Measurements from ENCODE around the gene TMEM132A.

Gene TMEM132A

GRCh38 chr11:60937144-60937527 lies 12.9 kb downstream of the TMEM132A start:
- H4K91ac ChIP-seq (ENCODE audit: low read depth, low read length) = no peak overlapping the region
- H4K8ac ChIP-seq (ENCODE audit: low read depth, low read length) = no peak overlapping the region
- H3K18ac ChIP-seq (ENCODE audit: low read length) = no peak overlapping the region
- WGBS (ENCODE audit: extremely low coverage, insufficient coverage, insufficient read length) = no CpG with 5 or more reads among the region's 12 CpGs
- no peak overlapping the region for H3K14ac ChIP-seq (ENCODE audit: low read length)
- H3K9me3 ChIP-seq (ENCODE audit: insufficient read depth, low read depth, low read length) = no peaks in the 10 kb centered on the region
- no peak overlapping the region for H3K4me3 ChIP-seq (ENCODE audit: low read depth, low read length)
- no peak overlapping the region for H3K4me2 ChIP-seq (ENCODE audit: low read length)
- H3K27ac ChIP-seq (ENCODE audit: low read depth, low read length) = no peak overlapping the region
- H2AFZ ChIP-seq (ENCODE audit: insufficient read depth, low read length, poor library complexity) = no peak overlapping the region
- H3K79me1 ChIP-seq (ENCODE audit: low read length) = peaks cover 2% of the 10 kb centered on the region
- H2BK120ac ChIP-seq (ENCODE audit: insufficient read depth, low read length, poor library complexity) = no peak overlapping the region
- no peak overlapping the region for H4K12ac ChIP-seq (ENCODE audit: low read depth, low read length)
- no peak overlapping the region for H2BK12ac ChIP-seq (ENCODE audit: low read length)
- H3K9ac ChIP-seq (ENCODE audit: low read length) = no peak overlapping the region
- H3K4me1 ChIP-seq (ENCODE audit: control insufficient read depth in 1 of 2, insufficient read depth in 2 of 2, low read length in 2 of 2) = peaks cover 9 to 13% of the 10 kb centered on the region in 2 experiments
- no peak overlapping the region for H3K4ac ChIP-seq (ENCODE audit: low read depth, low read length)
- H2BK5ac ChIP-seq (ENCODE audit: low read depth, low read length, poor library complexity) = no peak overlapping the region
- H3K79me2 ChIP-seq (ENCODE audit: control insufficient read depth, insufficient read depth, low read length, poor library complexity) = no peaks in the 10 kb centered on the region
- no peak overlapping the region for H2AK5ac ChIP-seq (ENCODE audit: low read length)
- no peak for DNase-seq
- H3K23ac ChIP-seq (ENCODE audit: low read length) = no peak overlapping the region
- no peaks in the 10 kb centered on the region for H3K27me3 ChIP-seq (ENCODE audit: insufficient read depth, low read length)
- peaks cover 42 to 47% of the 10 kb centered on the region in 2 experiments for H3K36me3 ChIP-seq (ENCODE audit: control insufficient read depth in 1 of 2, insufficient read depth in 2 of 2, low read length in 2 of 2)

- Histone ChIP-seq H3K27me3 (ENCODE audit: insufficient read depth, low read length) (no peaks in the 10 kb centered on the region), H3K4me3 (ENCODE audit: low read depth, low read length) (no peak overlapping the region), H3K27ac (ENCODE audit: low read depth, low read length) (no peak overlapping the region), H3K79me2 (ENCODE audit: control insufficient read depth, insufficient read depth, low read length, poor library complexity) (no peaks in the 10 kb centered on the region), H3K36me3 (ENCODE audit: control insufficient read depth in 1 of 2, insufficient read depth in 2 of 2, low read length in 2 of 2) (peaks cover 39 to 42% of the 10 kb centered on the region in 2 experiments), H2AK5ac (ENCODE audit: low read length) (no peak overlapping the region), H2BK5ac (ENCODE audit: low read depth, low read length, poor library complexity) (no peak overlapping the region), H4K12ac (ENCODE audit: low read depth, low read length) (no peak overlapping the region), H2AFZ (ENCODE audit: insufficient read depth, low read length, poor library complexity) (peak overlapping the region; percentile 3), H3K4ac (ENCODE audit: low read depth, low read length) (no peak overlapping the region), H2BK12ac (ENCODE audit: low read length) (no peak overlapping the region), H2BK120ac (ENCODE audit: insufficient read depth, low read length, poor library complexity) (no peak overlapping the region), H3K4me1 (ENCODE audit: control insufficient read depth in 1 of 2, insufficient read depth in 2 of 2, low read length in 2 of 2) (peaks cover 14 to 17% of the 10 kb centered on the region in 2 experiments), H3K9me3 (ENCODE audit: insufficient read depth, low read depth, low read length) (no peaks in the 10 kb centered on the region), H4K8ac (ENCODE audit: low read depth, low read length) (no peak overlapping the region), H3K14ac (ENCODE audit: low read length) (no peak overlapping the region), H4K91ac (ENCODE audit: low read depth, low read length) (no peak overlapping the region), H3K4me2 (ENCODE audit: low read length) (no peak overlapping the region), H3K23ac (ENCODE audit: low read length) (no peak overlapping the region), H3K79me1 (ENCODE audit: low read length) (peaks cover 6% of the 10 kb centered on the region), H3K18ac (ENCODE audit: low read length) (no peak overlapping the region), H3K9ac (ENCODE audit: low read length) (no peak overlapping the region)
- no peak for DNase-seq
- WGBS (ENCODE audit: extremely low coverage, insufficient coverage, insufficient read length) = no CpG with 5 or more reads among the region's 8 CpGs
Observed at GRCh38 chr11:60937811-60938210, 13.6 kb downstream of the TMEM132A start.

GRCh38 chr11:60938500-60938899 lies 14.2 kb downstream of the TMEM132A start:
- Histone ChIP-seq H3K4ac (ENCODE audit: low read depth, low read length) (no peak overlapping the region), H3K79me2 (ENCODE audit: control insufficient read depth, insufficient read depth, low read length, poor library complexity) (no peaks in the 10 kb centered on the region), H2AFZ (ENCODE audit: insufficient read depth, low read length, poor library complexity) (no peak overlapping the region), H3K36me3 (ENCODE audit: control insufficient read depth in 1 of 2, insufficient read depth in 2 of 2, low read length in 2 of 2) (peaks cover 34 to 38% of the 10 kb centered on the region in 2 experiments), H3K23ac (ENCODE audit: low read length) (no peak overlapping the region), H3K4me1 (ENCODE audit: control insufficient read depth in 1 of 2, insufficient read depth in 2 of 2, low read length in 2 of 2) (peaks cover 19 to 21% of the 10 kb centered on the region in 2 experiments), H3K4me3 (ENCODE audit: low read depth, low read length) (no peak overlapping the region), H3K27ac (ENCODE audit: low read depth, low read length) (no peak overlapping the region), H2BK120ac (ENCODE audit: insufficient read depth, low read length, poor library complexity) (no peak overlapping the region), H4K12ac (ENCODE audit: low read depth, low read length) (no peak overlapping the region), H3K18ac (ENCODE audit: low read length) (no peak overlapping the region), H2BK12ac (ENCODE audit: low read length) (no peak overlapping the region), H4K8ac (ENCODE audit: low read depth, low read length) (no peak overlapping the region), H3K27me3 (ENCODE audit: insufficient read depth, low read length) (no peaks in the 10 kb centered on the region), H3K14ac (ENCODE audit: low read length) (no peak overlapping the region), H3K79me1 (ENCODE audit: low read length) (peaks cover 9% of the 10 kb centered on the region), H2BK5ac (ENCODE audit: low read depth, low read length, poor library complexity) (no peak overlapping the region), H3K9ac (ENCODE audit: low read length) (no peak overlapping the region), H3K9me3 (ENCODE audit: insufficient read depth, low read depth, low read length) (no peaks in the 10 kb centered on the region), H2AK5ac (ENCODE audit: low read length) (no peak overlapping the region), H3K4me2 (ENCODE audit: low read length) (no peak overlapping the region), H4K91ac (ENCODE audit: low read depth, low read length) (no peak overlapping the region)
- WGBS (ENCODE audit: extremely low coverage, insufficient coverage, insufficient read length) = no CpG with 5 or more reads among the region's 9 CpGs
- DNase-seq = no peak

DNA sequence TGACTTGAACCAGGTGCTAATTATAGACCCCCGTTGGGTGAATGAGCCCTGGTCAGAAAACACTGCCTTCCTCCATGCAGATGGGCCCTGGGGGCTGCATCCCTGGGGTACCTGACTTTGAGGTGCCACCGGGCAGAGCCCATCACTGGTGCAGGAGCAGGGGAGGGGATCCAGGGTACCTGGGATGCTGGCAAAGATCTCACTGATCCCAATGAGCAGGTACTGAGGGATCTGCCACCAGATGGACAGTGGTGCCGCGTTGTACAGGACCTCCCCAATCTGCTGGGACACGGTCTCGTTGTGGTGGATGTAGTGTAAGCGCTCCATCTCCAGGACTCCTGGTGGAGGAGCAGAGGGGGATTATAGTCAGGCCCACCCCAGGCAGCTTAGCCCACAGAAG lies 15.0 kb downstream of the TMEM132A start:
- no peaks in the 10 kb centered on the region for H3K9me3 ChIP-seq (ENCODE audit: insufficient read depth, low read depth, low read length)
- H4K8ac ChIP-seq (ENCODE audit: low read depth, low read length) = no peak overlapping the region
- H3K9ac ChIP-seq (ENCODE audit: low read length) = no peak overlapping the region
- no peak overlapping the region for H4K12ac ChIP-seq (ENCODE audit: low read depth, low read length)
- H2BK12ac ChIP-seq (ENCODE audit: low read length) = no peak overlapping the region
- no peaks in the 10 kb centered on the region for H3K79me2 ChIP-seq (ENCODE audit: control insufficient read depth, insufficient read depth, low read length, poor library complexity)
- no peak overlapping the region for H3K4me3 ChIP-seq (ENCODE audit: low read depth, low read length)
- peaks cover 21 to 22% of the 10 kb centered on the region in 2 experiments for H3K4me1 ChIP-seq (ENCODE audit: control insufficient read depth in 1 of 2, insufficient read depth in 2 of 2, low read length in 2 of 2)
- H2AFZ ChIP-seq (ENCODE audit: insufficient read depth, low read length, poor library complexity) = no peak overlapping the region
- no peak overlapping the region for H2AK5ac ChIP-seq (ENCODE audit: low read length)
- WGBS (ENCODE audit: extremely low coverage, insufficient coverage, insufficient read length) = no CpG with 5 or more reads among the region's 7 CpGs
- H3K4me2 ChIP-seq (ENCODE audit: low read length) = no peak overlapping the region
- no peak overlapping the region for H3K27ac ChIP-seq (ENCODE audit: low read depth, low read length)
- H3K4ac ChIP-seq (ENCODE audit: low read depth, low read length) = no peak overlapping the region
- no peak overlapping the region for H3K14ac ChIP-seq (ENCODE audit: low read length)
- H4K91ac ChIP-seq (ENCODE audit: low read depth, low read length) = no peak overlapping the region
- H3K36me3 ChIP-seq (ENCODE audit: control insufficient read depth in 1 of 2, insufficient read depth in 2 of 2, low read length in 2 of 2) = peaks cover 26 to 30% of the 10 kb centered on the region in 2 experiments
- H3K27me3 ChIP-seq (ENCODE audit: insufficient read depth, low read length) = no peaks in the 10 kb centered on the region
- no peak overlapping the region for H2BK5ac ChIP-seq (ENCODE audit: low read depth, low read length, poor library complexity)
- no peak overlapping the region for H3K23ac ChIP-seq (ENCODE audit: low read length)
- H3K18ac ChIP-seq (ENCODE audit: low read length) = no peak overlapping the region
- peaks cover 11% of the 10 kb centered on the region for H3K79me1 ChIP-seq (ENCODE audit: low read length)
- DNase-seq = no peak
- H2BK120ac ChIP-seq (ENCODE audit: insufficient read depth, low read length, poor library complexity) = no peak overlapping the region

All from trophoblast cell (in vitro differentiated cells and primary cell).